Measurements from ENCODE around the gene LRRC23.
"Not testable (repeated sequence)": the region's sequence is repeated elsewhere in the genome, so short reads cannot be mapped to it uniquely, and the experiment has no call there.

LRRC23 gene

GRCh38 chr12:6872073-6873048 lies 32.3 kb upstream of the LRRC23 start:
- peak; percentile 85 for DNase-seq (ENCODE audit: low read depth)

GRCh38 chr12:6873094-6874014 lies 31.3 kb upstream of the LRRC23 start, which contains the start of gene SPSB2:
Gene SPSB2, minus strand, starts transcription at chr12:6873303. Its CDS starts 402 bp downstream, at chr12:6872901.
- DNase-seq (ENCODE audit: low read depth), result peak; percentile 100

GRCh38 chr12:6874015-6874368 lies 30.6 kb upstream of the LRRC23 start:
- not testable (repeated sequence) for DNase-seq (ENCODE audit: low read depth)

GRCh38 chr12:6879824-6880223 lies 24.8 kb upstream of the LRRC23 start:
- not testable (repeated sequence) for DNase-seq (ENCODE audit: low read depth)

GRCh38 chr12:6883252-6883651 lies 21.4 kb upstream of the LRRC23 start:
- no peak for DNase-seq (ENCODE audit: low read depth)

GRCh38 chr12:6883683-6884082 lies 20.9 kb upstream of the LRRC23 start:
- no peak for DNase-seq (ENCODE audit: low read depth)

- no peak for DNase-seq (ENCODE audit: low read depth)
Observed at GRCh38 chr12:6884539-6884938, 20.1 kb upstream of the LRRC23 start.

GRCh38 chr12:6886206-6886999 lies 18.2 kb upstream of the LRRC23 start:
- DNase-seq (ENCODE audit: low read depth), result not testable (repeated sequence)

GRCh38 chr12:6887460-6887859 lies 17.2 kb upstream of the LRRC23 start:
- no peak for DNase-seq (ENCODE audit: low read depth)

GRCh38 chr12:6888360-6888759 lies 16.3 kb upstream of the LRRC23 start:
- DNase-seq (ENCODE audit: low read depth), result no peak

- DNase-seq (ENCODE audit: low read depth), result not testable (repeated sequence)
Observed at GRCh38 chr12:6888794-6889193, 15.8 kb upstream of the LRRC23 start.

GRCh38 chr12:6889775-6890573 lies 14.6 kb upstream of the LRRC23 start:
- not testable (repeated sequence) for DNase-seq (ENCODE audit: low read depth)

GRCh38 chr12:6890789-6891645 lies 13.6 kb upstream of the LRRC23 start:
- peak; percentile 99 for DNase-seq (ENCODE audit: low read depth)

GRCh38 chr12:6891646-6892001 lies 13.0 kb upstream of the LRRC23 start:
- no peak for DNase-seq (ENCODE audit: low read depth)

- not testable (repeated sequence) for DNase-seq (ENCODE audit: low read depth)
Observed at GRCh38 chr12:6892683-6893082, 11.9 kb upstream of the LRRC23 start.

GRCh38 chr12:6894321-6894720 lies 10.3 kb upstream of the LRRC23 start:
- DNase-seq (ENCODE audit: low read depth), result no peak

- no peak for DNase-seq (ENCODE audit: low read depth)
Observed at GRCh38 chr12:6896846-6897435, 7.7 kb upstream of the LRRC23 start.

- DNase-seq (ENCODE audit: low read depth), result no peak
Observed at GRCh38 chr12:6899427-6899826, 5.2 kb upstream of the LRRC23 start.

GRCh38 chr12:6899837-6900519 lies 4.6 kb upstream of the LRRC23 start:
- no peak for DNase-seq (ENCODE audit: low read depth)

All from activated T-cell treated with anti-CD3 and anti-CD28 coated beads for 48 hours (primary cell).